ENCODE data around the gene C1RL. TPM values are rescaled to one million over a fixed set of nuclear protein-coding genes. Genes with fewer than 3 reads are reported as not detected.

The C1RL gene
- total RNA-seq, 1 donor from 2014 or later = 11.0 TPM

- Mint-ChIP-seq H3K27ac (ENCODE audit: unreplicated experiment) (no peak overlapping the region), H3K36me3 (ENCODE audit: low read depth, unreplicated experiment) (peaks cover 22% of the 10 kb centered on the region), H3K4me3 (ENCODE audit: unreplicated experiment) (no peak overlapping the region), H3K27me3 (ENCODE audit: low read depth, unreplicated experiment) (peaks cover 14% of the 10 kb centered on the region), H3K9me3 (ENCODE audit: unreplicated experiment) (peaks cover 2% of the 10 kb centered on the region), H3K4me1 (ENCODE audit: low read depth, unreplicated experiment) (no peaks in the 10 kb centered on the region)
- Histone ChIP-seq H3K27me3 (ENCODE audit: insufficient read depth, low read length) (no peaks in the 10 kb centered on the region), H3K9ac (ENCODE audit: low read length) (no peak overlapping the region), H2AFZ (ENCODE audit: low read depth, low read length) (no peak overlapping the region), H4K20me1 (ENCODE audit: insufficient read depth, low read length) (no peaks in the 10 kb centered on the region), H3K36me3 (ENCODE audit: insufficient read depth, low read length) (no peaks in the 10 kb centered on the region), H3K27ac (ENCODE audit: low read depth, low read length) (no peak overlapping the region), H3K9me3 (ENCODE audit: insufficient read depth, low read depth, low read length) (no peaks in the 10 kb centered on the region), H3K4me3 (ENCODE audit: insufficient read depth, low read depth, low read length) (no peak overlapping the region), H3K4me1 (ENCODE audit: insufficient read depth, low read length) (no peaks in the 10 kb centered on the region), H3K79me2 (ENCODE audit: insufficient read depth, low read length) (no peaks in the 10 kb centered on the region), H3K4me2 (ENCODE audit: low read length) (no peak overlapping the region)
- TF ChIP-seq EZH2 (IDR thresholded peaks at IDR 0.05; ENCODE audit: insufficient read depth, low read length) (no peak), CTCF (IDR thresholded peaks at IDR 0.05; ENCODE audit: insufficient read depth, low read depth, low read length) (no peak)
- no peak for DNase-seq (ENCODE audit: low read depth)
- no peak for FAIRE-seq
Observed at GRCh38 chr12:7156259-7157197, 47.5 kb upstream of the C1RL start.

GRCh38 chr12:7155471-7156034, 46.5 kb upstream of the C1RL start:
- Mint-ChIP-seq H3K4me3 (ENCODE audit: unreplicated experiment) (no peak overlapping the region), H3K27ac (ENCODE audit: unreplicated experiment) (no peak overlapping the region), H3K4me1 (ENCODE audit: low read depth, unreplicated experiment) (no peaks in the 10 kb centered on the region), H3K36me3 (ENCODE audit: low read depth, unreplicated experiment) (peaks cover 26% of the 10 kb centered on the region), H3K9me3 (ENCODE audit: unreplicated experiment) (no peaks in the 10 kb centered on the region), H3K27me3 (ENCODE audit: low read depth, unreplicated experiment) (peaks cover 7% of the 10 kb centered on the region)
- Histone ChIP-seq H3K36me3 (ENCODE audit: insufficient read depth, low read length) (no peaks in the 10 kb centered on the region), H3K4me1 (ENCODE audit: insufficient read depth, low read length) (no peaks in the 10 kb centered on the region), H3K27ac (ENCODE audit: low read depth, low read length) (no peak overlapping the region), H2AFZ (ENCODE audit: low read depth, low read length) (no peak overlapping the region), H3K4me3 (ENCODE audit: insufficient read depth, low read depth, low read length) (no peak overlapping the region), H3K79me2 (ENCODE audit: insufficient read depth, low read length) (no peaks in the 10 kb centered on the region), H4K20me1 (ENCODE audit: insufficient read depth, low read length) (no peaks in the 10 kb centered on the region), H3K9me3 (ENCODE audit: insufficient read depth, low read depth, low read length) (no peaks in the 10 kb centered on the region), H3K27me3 (ENCODE audit: insufficient read depth, low read length) (no peaks in the 10 kb centered on the region), H3K9ac (ENCODE audit: low read length) (no peak overlapping the region), H3K4me2 (ENCODE audit: low read length) (no peak overlapping the region)
- DNase-seq (ENCODE audit: low read depth) (no peak), FAIRE-seq (no peak)
- TF ChIP-seq CTCF (IDR thresholded peaks at IDR 0.05; ENCODE audit: insufficient read depth, low read depth, low read length) (no peak), EZH2 (IDR thresholded peaks at IDR 0.05; ENCODE audit: insufficient read depth, low read length) (no peak)

Data from astrocyte (in vitro differentiated cells and primary cell).